BLaER1 treated with 17β-estradiol and CSF1 and Interleukin-3, amounts not matched to agents 10 nM and 100 nM (cell line): ENCODE results near the gene XYLT2.

Source experiments
- H3K27ac ChIP-seq, 11 experiments: shearing (Covaris generic); formaldehyde crosslinking; 2 replicates each; pipeline ENCODE4 v1.8.1; 2022
- H3K27me3 ChIP-seq, 11 experiments: shearing (Covaris generic); formaldehyde crosslinking; 2 replicates each; pipeline ENCODE4 v1.8.1; 2022
- H3K36me3 ChIP-seq, 11 experiments: shearing (Covaris generic); formaldehyde crosslinking; 2 replicates each; pipeline ENCODE4 v1.8.1; 2022
- H3K4me1 ChIP-seq, 10 experiments: shearing (Covaris generic); formaldehyde crosslinking; 2 replicates each; pipeline ENCODE4 v1.8.1; 2022
- H3K4me2 ChIP-seq, 11 experiments: shearing (Covaris generic); formaldehyde crosslinking; 2 replicates each; pipeline ENCODE4 v1.8.1; 2022
- H3K4me3 ChIP-seq, 10 experiments: shearing (Covaris generic); formaldehyde crosslinking; 2 replicates each; pipeline ENCODE4 v1.8.1; 2022
- H3K9ac ChIP-seq, 11 experiments: shearing (Covaris generic); formaldehyde crosslinking; 2 replicates each; pipeline ENCODE4 v1.8.1; 2022
- H3K9me3 ChIP-seq, 11 experiments: shearing (Covaris generic); formaldehyde crosslinking; replicated peaks in 1 of 11; 2 replicates each; pipeline ENCODE4 v1.8.1; 2022
- H4K20me1 ChIP-seq, 11 experiments: shearing (Covaris generic); formaldehyde crosslinking; 2 replicates each; pipeline ENCODE4 v1.8.1; 2022
- Cebpa-rat ChIP-seq, 11 experiments: shearing (Covaris generic); IDR thresholded peaks; 2 replicates each; pipeline ENCODE4 v1.8.1; 2022

Gene XYLT2

GRCh38 chr17:50363217-50364060, 17.5 kb downstream of the XYLT2 start:
- Histone ChIP-seq H3K4me3 (no peak overlapping the region), H3K4me2 (no peak overlapping the region), H3K36me3 (peaks cover 63 to 83% (median 69%) of the 10 kb centered on the region in 11 experiments), H3K27me3 (no peaks in the 10 kb centered on the region), H3K27ac (no peak overlapping the region), H4K20me1 (peaks cover 9 to 96% (median 66%) of the 10 kb centered on the region in 11 experiments; a peak in 20 of 22 replicates), H3K9me3 (no peaks in the 10 kb centered on the region), H3K4me1 (peaks cover 6 to 34% (median 26%) of the 10 kb centered on the region in 10 experiments), H3K9ac (peak overlapping the region in 1 of 11 experiments; percentile 0; a peak in 1 of 22 replicates)
- TF ChIP-seq Cebpa-rat (IDR thresholded peaks at IDR 0.05), result no peak

DNA sequence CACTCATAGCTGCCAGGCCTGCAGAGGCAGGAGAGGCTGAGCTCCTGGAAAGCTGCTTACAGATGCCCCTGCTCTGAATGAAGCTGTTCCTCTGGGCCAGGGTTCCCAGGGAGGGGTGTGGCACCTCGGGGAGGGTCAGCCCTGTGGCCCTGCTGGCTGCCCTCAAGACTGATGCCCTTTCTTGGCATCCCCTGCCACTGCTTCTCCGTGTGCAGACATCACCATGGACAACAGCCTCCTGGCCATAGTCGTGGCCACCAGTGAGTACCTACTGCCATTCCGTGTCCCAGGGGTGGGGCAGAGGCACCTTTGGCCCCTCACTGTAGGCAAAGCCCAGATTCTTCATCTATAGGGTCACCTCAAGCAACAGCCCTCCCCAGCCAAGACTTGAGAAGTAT, 18.1 kb downstream of the XYLT2 start:
- Histone ChIP-seq H3K4me2 (no peak overlapping the region), H3K9me3 (no peaks in the 10 kb centered on the region), H3K36me3 (peaks cover 63 to 83% (median 69%) of the 10 kb centered on the region in 11 experiments), H4K20me1 (peaks cover 9 to 90% (median 61%) of the 10 kb centered on the region in 11 experiments; a peak in 20 of 22 replicates), H3K27me3 (no peaks in the 10 kb centered on the region), H3K4me1 (peaks cover 6 to 34% (median 26%) of the 10 kb centered on the region in 10 experiments), H3K9ac (peak overlapping the region in 1 of 11 experiments; percentile 0; a peak in 2 of 22 replicates), H3K27ac (no peak overlapping the region), H3K4me3 (no peak overlapping the region)
- no peak for TF ChIP-seq Cebpa-rat (IDR thresholded peaks at IDR 0.05)

DNA sequence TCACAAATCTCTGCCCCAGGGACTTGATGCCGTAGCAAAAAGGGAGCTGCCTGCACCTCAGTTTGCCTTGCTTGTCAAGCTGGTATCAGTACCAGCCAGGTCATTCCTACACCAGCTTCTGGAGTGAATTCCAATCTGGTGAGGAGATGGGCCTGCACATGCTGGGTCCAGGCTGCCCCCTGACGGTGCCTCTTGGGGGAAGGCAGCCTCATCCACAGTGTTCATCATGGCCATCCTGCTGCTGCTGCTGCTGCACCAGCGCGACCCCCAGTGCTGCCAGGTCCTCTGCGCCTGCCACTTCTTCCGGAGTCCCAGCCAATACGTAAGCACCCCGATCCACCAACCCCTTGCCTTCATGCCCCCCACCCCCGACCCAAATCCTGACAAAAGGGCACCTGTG, 18.8 kb downstream of the XYLT2 start:
- Histone ChIP-seq H3K36me3 (peaks cover 63 to 83% (median 69%) of the 10 kb centered on the region in 11 experiments), H3K9ac (no peak overlapping the region; a peak in 1 of 22 replicates), H3K27me3 (no peaks in the 10 kb centered on the region), H3K4me3 (no peak overlapping the region), H3K4me1 (peaks cover 6 to 34% (median 26%) of the 10 kb centered on the region in 10 experiments), H3K27ac (no peak overlapping the region), H3K4me2 (peak overlapping the region in 1 of 11 experiments; percentile 47; a peak in 1 of 22 replicates), H4K20me1 (peaks cover 9 to 85% (median 56%) of the 10 kb centered on the region in 11 experiments; a peak in 20 of 22 replicates), H3K9me3 (no peaks in the 10 kb centered on the region)
- TF ChIP-seq Cebpa-rat (IDR thresholded peaks at IDR 0.05), result no peak

GRCh38 chr17:50365165-50365564, 19.2 kb downstream of the XYLT2 start:
- peaks cover 6 to 34% (median 26%) of the 10 kb centered on the region in 10 experiments for H3K4me1 ChIP-seq
- H3K9me3 ChIP-seq, result no peaks in the 10 kb centered on the region
- H3K9ac ChIP-seq, result no peak overlapping the region; a peak in 1 of 22 replicates
- no peak for TF ChIP-seq Cebpa-rat (IDR thresholded peaks at IDR 0.05)
- H3K27ac ChIP-seq, result no peak overlapping the region
- H3K4me2 ChIP-seq, result peak overlapping the region in 7 of 11 experiments; percentile 14 to 49 (median 45); a peak in 13 of 22 replicates
- H4K20me1 ChIP-seq, result peaks cover 9 to 85% (median 51%) of the 10 kb centered on the region in 11 experiments; a peak in 19 of 22 replicates
- H3K27me3 ChIP-seq, result no peaks in the 10 kb centered on the region
- no peak overlapping the region for H3K4me3 ChIP-seq
- H3K36me3 ChIP-seq, result peaks cover 63 to 83% (median 69%) of the 10 kb centered on the region in 11 experiments

GRCh38 chr17:50365649-50366393, 19.9 kb downstream of the XYLT2 start:
- Histone ChIP-seq H3K9me3 (no peaks in the 10 kb centered on the region), H3K27me3 (no peaks in the 10 kb centered on the region), H4K20me1 (peaks cover 9 to 81% (median 45%) of the 10 kb centered on the region in 11 experiments; a peak in 19 of 22 replicates), H3K4me2 (peak overlapping the region in 8 of 11 experiments; percentile 7 to 49 (median 42); a peak in 12 of 22 replicates), H3K4me3 (no peak overlapping the region), H3K4me1 (peaks cover 9 to 34% (median 27%) of the 10 kb centered on the region in 10 experiments), H3K9ac (0 out of 22 replicates have a peak overlapping the region, but pooled peaks of 1 of the 11 experiments have one; percentile 12), H3K36me3 (peaks cover 63 to 83% (median 70%) of the 10 kb centered on the region in 11 experiments), H3K27ac (no peak overlapping the region)
- TF ChIP-seq Cebpa-rat (IDR thresholded peaks at IDR 0.05), result no peak

- H3K9me3 ChIP-seq, result no peaks in the 10 kb centered on the region
- peaks cover 60 to 79% (median 65%) of the 10 kb centered on the region in 11 experiments for H3K36me3 ChIP-seq
- no peaks in the 10 kb centered on the region for H3K27me3 ChIP-seq
- H3K4me1 ChIP-seq, result peaks cover 20 to 46% (median 38%) of the 10 kb centered on the region in 10 experiments
- no peak for TF ChIP-seq Cebpa-rat (IDR thresholded peaks at IDR 0.05)
- H3K4me2 ChIP-seq, result no peak overlapping the region
- no peak overlapping the region for H3K9ac ChIP-seq
- H3K4me3 ChIP-seq, result no peak overlapping the region
- no peak overlapping the region for H3K27ac ChIP-seq
- peaks cover 4 to 79% (median 40%) of the 10 kb centered on the region in 11 experiments; a peak in 16 of 22 replicates for H4K20me1 ChIP-seq
Measured at GRCh38 chr17:50367401-50367800, 21.5 kb downstream of the XYLT2 start.

GRCh38 chr17:50370052-50370451, 24.1 kb downstream of the XYLT2 start:
- peaks cover 55 to 67% (median 62%) of the 10 kb centered on the region in 11 experiments for H3K36me3 ChIP-seq
- no peak overlapping the region for H3K27ac ChIP-seq
- no peak overlapping the region for H3K4me3 ChIP-seq
- no peaks in the 10 kb centered on the region for H3K9me3 ChIP-seq
- no peak overlapping the region for H3K4me2 ChIP-seq
- H3K27me3 ChIP-seq, result no peaks in the 10 kb centered on the region
- TF ChIP-seq Cebpa-rat (IDR thresholded peaks at IDR 0.05), result no peak
- H3K9ac ChIP-seq, result no peak overlapping the region
- peaks cover 21 to 46% (median 40%) of the 10 kb centered on the region in 10 experiments for H3K4me1 ChIP-seq
- H4K20me1 ChIP-seq, result peaks cover 0 to 58% (median 23%) of the 10 kb centered on the region in 11 experiments; a peak in 15 of 22 replicates

DNA sequence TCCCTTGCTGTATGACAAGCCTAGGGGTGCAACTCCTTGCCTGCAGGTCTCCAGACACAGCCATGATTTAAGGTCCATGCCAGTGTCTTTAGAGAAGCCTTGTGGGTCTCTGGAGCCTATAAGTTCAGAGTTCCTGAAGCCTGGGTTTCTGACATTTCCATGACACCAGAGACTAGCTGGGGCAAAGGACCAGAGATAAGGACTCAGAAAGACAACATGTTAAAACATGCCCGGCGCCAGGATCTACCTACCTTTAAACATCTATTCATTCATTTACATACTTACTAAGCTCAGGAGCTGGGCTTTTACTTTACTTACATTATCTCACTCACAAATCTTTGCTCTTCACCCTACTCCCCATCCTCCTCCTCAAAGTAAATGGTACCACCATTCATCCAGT, 25.6 kb downstream of the XYLT2 start:
- Histone ChIP-seq H3K27me3 (no peaks in the 10 kb centered on the region), H3K4me1 (peaks cover 21 to 32% (median 26%) of the 10 kb centered on the region in 10 experiments), H3K4me2 (peak overlapping the region; percentile 82 to 97 (median 91)), H3K36me3 (peaks cover 46 to 69% (median 53%) of the 10 kb centered on the region in 11 experiments), H3K27ac (peak overlapping the region in 2 of 11 experiments; percentile 31 to 97; a peak in 3 of 22 replicates), H3K4me3 (peak overlapping the region in 9 of 10 experiments; percentile 11 to 81 (median 71); a peak in 11 of 20 replicates), H3K9me3 (no peaks in the 10 kb centered on the region), H3K9ac (peak overlapping the region in 9 of 11 experiments; percentile 88 to 97 (median 94); a peak in 8 of 22 replicates), H4K20me1 (peaks cover 0 to 43% (median 8%) of the 10 kb centered on the region in 11 experiments; a peak in 10 of 22 replicates)
- no peak for TF ChIP-seq Cebpa-rat (IDR thresholded peaks at IDR 0.05)
